ENCODE data around the gene COL6A3.

The COL6A3 gene

GRCh38 chr2:237348281-237348865, 65.6 kb downstream of the COL6A3 start:
- DNase-seq (ENCODE audit: low spot score), result no peak

DNA sequence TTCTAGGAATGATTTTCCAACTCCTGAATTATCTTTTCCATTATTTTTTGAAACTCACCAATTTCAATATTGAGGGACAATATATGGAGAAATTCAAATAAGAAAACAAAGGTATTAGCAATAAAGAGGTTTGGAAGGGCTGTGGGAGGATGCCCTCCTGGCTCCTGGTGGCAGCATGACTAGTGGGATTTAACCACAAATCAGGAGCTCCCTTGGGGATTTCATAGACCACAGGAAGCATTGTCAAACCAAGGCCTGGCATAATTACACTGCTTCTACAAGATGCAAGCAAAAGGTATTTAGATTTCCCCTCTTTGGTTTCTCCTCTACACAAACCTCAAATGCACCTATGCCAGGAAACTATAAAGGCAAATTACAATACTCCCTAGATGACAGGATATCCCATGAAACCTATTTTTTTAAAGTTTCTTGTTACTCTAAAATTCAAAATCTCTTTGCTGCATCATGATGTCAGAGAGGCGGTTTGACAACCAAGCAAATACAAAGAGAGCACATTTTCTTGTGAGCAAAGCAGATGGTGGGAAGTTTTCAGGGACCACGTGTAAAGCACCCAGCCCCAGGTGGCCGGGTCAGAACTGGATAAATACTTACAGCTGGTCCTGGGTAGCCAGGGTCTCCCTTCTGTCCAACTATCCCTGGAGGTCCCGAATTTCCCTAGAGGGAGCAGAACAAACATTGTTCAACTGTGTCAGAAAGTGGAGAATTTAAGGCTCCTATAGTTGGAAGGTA, 67.9 kb downstream of the COL6A3 start:
- no peak for DNase-seq (ENCODE audit: low spot score)

GRCh38 chr2:237345411-237345810, 68.6 kb downstream of the COL6A3 start:
- DNase-seq (ENCODE audit: low spot score), result no peak

DNA sequence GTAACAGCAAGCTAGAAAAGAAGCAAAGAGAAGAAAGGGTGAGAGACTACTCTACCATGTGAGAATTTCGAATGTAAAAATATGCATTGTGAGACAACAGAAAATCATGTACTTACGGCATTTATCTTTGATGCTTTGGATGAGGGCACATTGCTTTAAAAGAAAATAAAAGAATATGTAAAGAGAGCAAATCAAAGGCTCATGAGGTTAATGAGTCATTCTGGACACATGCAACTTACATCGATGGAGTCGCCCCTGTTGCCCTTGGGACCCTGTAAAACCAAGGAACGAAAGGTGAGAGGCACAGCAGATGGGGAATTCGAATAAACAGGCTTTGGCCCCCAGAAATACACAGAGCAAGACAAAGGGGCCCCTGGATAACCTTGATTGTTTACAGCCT, 69.0 kb downstream of the COL6A3 start:
- no peak for DNase-seq (ENCODE audit: low spot score)

- DNase-seq (ENCODE audit: low spot score), result no peak
Measured at GRCh38 chr2:237343993-237344392, 70.0 kb downstream of the COL6A3 start.

GRCh38 chr2:237341872-237342271, 72.1 kb downstream of the COL6A3 start:
- DNase-seq (ENCODE audit: low spot score), result no peak

- no peak for DNase-seq (ENCODE audit: low spot score)
Measured at GRCh38 chr2:237337586-237337985, 76.4 kb downstream of the COL6A3 start.

DNA sequence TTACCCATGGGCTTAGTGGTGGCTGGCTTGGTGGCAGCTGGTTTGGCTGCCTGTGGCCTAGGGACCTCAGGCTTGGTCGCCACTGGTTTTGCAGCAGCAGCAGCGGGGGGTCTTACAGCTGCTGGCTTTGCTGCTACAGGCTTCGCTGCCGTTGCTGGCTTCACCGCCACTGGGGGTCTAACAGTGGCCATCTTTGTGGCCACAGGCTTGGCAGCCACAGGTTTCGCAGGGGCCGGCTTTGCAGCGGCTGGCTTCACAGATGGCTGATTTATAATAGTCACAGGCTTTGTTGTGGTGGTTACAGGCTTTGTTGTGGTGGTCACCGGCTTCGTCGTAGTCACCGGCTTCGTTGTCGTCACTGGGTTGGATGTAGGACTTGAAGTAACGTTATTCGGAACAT, 77.8 kb downstream of the COL6A3 start:
- DNase-seq (ENCODE audit: low spot score), result no peak

DNA sequence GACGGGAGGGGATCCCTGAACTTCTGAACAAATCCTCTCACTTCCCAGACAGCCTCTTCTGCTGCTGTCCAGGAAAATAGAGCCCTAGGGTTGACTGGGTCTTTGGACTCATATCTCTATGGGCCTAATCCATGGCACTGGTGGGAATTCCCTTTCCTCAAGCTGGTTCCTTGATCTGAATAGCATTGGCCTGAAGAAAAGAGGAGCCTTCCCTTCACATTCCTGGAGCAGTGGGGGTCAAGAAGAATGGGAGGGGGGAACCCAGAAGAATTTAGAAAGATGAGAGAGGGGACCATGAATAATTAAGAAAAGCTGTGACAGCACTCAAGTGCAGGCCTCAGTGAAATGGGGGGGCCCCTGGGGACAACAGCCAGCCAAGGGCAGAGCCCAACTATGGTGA, 80.2 kb downstream of the COL6A3 start:
- DNase-seq (ENCODE audit: low spot score), result no peak

- no peak for DNase-seq (ENCODE audit: low spot score)
Measured at GRCh38 chr2:237330541-237330940, 83.4 kb downstream of the COL6A3 start.

GRCh38 chr2:237327175-237327950, 86.6 kb downstream of the COL6A3 start:
- DNase-seq (ENCODE audit: low spot score), result no peak

DNA sequence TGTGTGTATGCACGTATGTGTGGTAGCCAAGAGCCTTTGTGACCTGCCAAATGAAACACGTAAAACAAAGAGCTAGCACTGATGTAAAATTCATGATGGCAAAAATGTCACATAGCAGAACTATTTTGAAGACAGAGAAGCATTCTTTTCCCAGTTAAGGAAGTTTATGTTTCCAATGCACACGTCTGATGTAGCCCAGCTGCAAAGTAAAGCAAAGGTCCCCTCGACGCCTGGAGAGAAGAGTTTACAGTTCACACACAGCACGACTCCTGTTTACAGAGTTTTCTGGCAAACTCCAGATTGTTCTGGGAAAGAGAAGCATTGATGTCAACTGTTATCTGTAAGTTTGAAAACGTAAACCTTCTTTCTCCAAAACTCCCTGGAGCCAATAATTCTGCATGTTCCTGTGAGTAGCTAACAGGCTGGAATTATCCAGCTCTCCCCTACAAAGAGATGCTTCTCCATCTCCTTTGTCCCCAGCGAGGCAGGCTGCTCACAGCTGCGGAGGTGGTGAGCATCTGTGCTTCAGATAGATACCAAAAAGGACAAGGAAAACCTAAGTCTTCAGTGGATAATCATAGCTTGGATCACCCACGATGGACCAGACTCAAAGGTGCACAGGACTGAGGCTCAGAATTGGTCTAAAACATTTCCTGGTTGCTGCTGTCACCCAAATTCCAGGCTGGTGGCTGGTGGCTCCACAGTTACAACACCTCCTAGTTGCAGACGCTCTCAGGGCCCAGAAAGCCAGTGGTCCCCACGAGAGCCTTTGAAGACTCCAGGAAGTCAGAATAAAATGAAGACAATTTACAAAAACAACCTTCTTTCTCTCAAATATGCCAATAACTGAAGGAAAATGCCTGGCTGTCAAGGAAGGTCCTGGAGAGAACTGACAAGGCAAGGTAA, 87.4 kb downstream of the COL6A3 start:
- no peak for DNase-seq (ENCODE audit: low spot score)

- no peak for DNase-seq (ENCODE audit: low spot score)
Measured at GRCh38 chr2:237324837-237325236, 89.1 kb downstream of the COL6A3 start.

GRCh38 chr2:237324405-237324831, 89.5 kb downstream of the COL6A3 start:
- DNase-seq (ENCODE audit: low spot score), result no peak

GRCh38 chr2:237323656-237324055, 90.3 kb downstream of the COL6A3 start:
- DNase-seq (ENCODE audit: low spot score), result no peak

DNA sequence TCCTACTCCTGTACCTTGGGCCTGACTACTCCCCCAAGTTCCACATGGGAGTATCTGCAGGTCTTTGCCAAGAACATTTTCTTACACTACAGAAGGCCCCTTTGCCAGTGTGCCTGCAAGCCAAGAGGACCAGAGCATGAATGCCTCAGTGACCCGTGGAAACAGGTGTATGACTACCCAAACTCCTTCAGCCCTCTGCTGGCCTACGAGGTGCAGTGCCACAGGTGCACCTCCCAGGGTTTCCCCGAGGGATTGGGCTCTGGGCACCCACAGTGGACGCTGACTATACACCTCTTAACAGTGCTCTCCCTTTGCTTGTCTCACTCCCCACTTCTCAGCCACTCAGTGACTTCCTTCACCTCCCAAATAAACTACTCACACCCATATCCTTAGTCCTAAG, 91.4 kb downstream of the COL6A3 start:
- peak; percentile 1 for DNase-seq (ENCODE audit: low spot score)

DNA sequence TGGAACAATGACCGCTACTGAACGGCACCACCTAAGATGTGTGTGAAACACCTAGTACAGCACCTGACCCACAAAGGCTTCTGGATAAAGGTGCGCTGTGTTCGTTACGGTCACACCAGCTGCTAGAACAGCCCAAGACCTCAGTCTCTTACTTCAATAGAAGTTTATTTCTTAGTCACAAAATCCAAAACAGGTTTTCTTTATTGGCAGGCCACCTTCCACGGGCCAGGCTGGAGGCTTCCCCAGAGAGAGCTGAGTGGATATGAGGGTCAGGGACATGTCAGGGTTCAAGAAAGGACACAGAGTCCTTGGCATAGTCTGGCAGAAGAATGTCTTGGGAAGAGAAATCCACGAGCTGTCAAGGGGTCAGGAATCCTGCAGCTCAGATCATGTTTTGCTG, 92.2 kb downstream of the COL6A3 start:
- DNase-seq (ENCODE audit: low spot score), result no peak

- no peak for DNase-seq (ENCODE audit: low spot score)
Measured at GRCh38 chr2:237320801-237321560, 93.0 kb downstream of the COL6A3 start.

- DNase-seq (ENCODE audit: low spot score), result no peak
Measured at GRCh38 chr2:237319887-237320286, 94.1 kb downstream of the COL6A3 start.

DNA sequence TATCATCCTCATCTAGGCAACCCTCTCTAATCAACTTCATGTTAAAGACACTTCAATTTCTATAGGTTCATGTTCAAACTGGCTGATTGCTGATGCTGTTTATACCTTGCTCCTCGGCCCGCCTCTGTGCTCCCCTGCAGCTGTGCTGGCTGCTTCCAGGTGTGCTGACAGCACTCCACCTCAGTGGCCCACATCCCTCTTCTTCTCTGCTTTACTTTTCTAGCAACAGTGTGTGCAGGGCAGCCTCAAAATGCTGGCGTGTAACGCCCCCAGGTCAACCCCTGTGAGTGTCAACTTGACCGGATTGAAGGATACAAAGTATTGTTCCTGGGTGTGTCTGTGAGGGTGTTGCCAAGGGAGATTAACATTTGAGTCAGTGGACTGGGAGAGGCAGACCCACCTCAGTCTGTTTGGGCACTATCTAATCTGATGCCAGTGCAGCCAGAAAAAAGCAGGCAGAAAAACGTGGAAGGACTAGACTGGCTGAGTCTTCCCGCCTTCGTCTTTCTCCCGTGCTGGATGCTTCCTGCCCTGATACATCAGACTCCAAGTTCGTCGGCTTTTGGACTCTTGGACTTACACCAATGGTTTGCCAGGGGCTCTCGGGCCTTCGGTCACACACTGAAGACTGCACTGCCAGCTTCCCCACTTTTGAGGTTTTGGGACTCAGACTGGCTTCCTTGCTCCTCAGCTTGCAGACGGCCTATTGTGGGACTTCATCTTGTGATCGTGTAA, 94.7 kb downstream of the COL6A3 start:
- no peak for DNase-seq (ENCODE audit: low spot score)

- DNase-seq (ENCODE audit: low spot score), result no peak
Measured at GRCh38 chr2:237316339-237316738, 97.6 kb downstream of the COL6A3 start.

All from NAMALWA (cell line).